KOPT-K1 (cell line): ENCODE results near the gene DIS3L2.

Source experiments
- H3K27ac ChIP-seq: fragments of 200-600 bp; sonication (generic); 2 replicates; pipeline ENCODE4 v1.5.1; 2016; ENCODE audit warnings: antibody characterized with exemption, mild to moderate bottlenecking, low read depth, low read length; ENCODE audit not compliant: poor library complexity, severe bottlenecking
- H3K36me3 ChIP-seq: fragments of 200-600 bp; sonication (generic); 2 replicates; pipeline ENCODE4 v1.5.1; 2017; ENCODE audit warnings: antibody characterized with exemption, mild to moderate bottlenecking, low read length, moderate library complexity; ENCODE audit not compliant: insufficient read depth
- H3K9me3 ChIP-seq: fragments of 200-600 bp; sonication (generic); 2 replicates; pipeline ENCODE4 v1.5.1; 2017; ENCODE audit warnings: antibody characterized with exemption, low read length, mild to moderate bottlenecking; ENCODE audit not compliant: insufficient read depth, poor library complexity, severe bottlenecking

DIS3L2 gene

GRCh38 chr2:232203936-232204335 lies 242.4 kb downstream of the DIS3L2 start:
- no peak overlapping the region for H3K27ac ChIP-seq
- H3K36me3 ChIP-seq: no peaks in the 10 kb centered on the region; the same call in 1 of the 2 replicates

DNA sequence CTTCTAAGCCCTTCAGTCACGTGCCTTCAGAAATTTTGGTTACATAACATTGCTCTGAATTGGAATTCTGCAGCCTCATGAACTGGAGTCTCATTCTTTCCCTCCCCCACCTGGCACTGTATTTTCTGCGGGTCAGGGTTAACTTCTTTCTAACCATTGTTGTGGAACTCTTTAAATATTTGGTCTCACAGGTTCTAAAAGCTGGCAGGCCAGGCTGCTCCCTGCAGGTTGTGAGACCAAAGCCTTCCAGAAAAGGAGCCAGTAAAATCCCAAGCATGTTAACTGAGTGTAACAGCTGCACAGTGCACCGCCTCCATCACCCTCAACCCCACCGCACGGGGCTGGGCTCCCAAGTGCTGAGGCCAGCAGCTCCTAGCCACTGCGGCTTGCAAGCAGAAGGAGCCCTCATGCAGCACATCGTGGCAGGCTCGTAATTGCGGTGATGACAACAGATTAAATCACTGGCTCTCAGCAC lies 243.0 kb downstream of the DIS3L2 start:
- H3K9me3 ChIP-seq: no peaks in the 10 kb centered on the region
- no peaks in the 10 kb centered on the region for H3K36me3 ChIP-seq
- no peak overlapping the region for H3K27ac ChIP-seq

More at GRCh38 chr2:232203936-232204335, 242.4 kb downstream of the DIS3L2 start:
- no peaks in the 10 kb centered on the region for H3K9me3 ChIP-seq

GRCh38 chr2:232207174-232207573 lies 245.7 kb downstream of the DIS3L2 start:
- no peaks in the 10 kb centered on the region for H3K9me3 ChIP-seq
- H3K36me3 ChIP-seq: peaks cover 15% of the 10 kb centered on the region; the same call in 1 of the 2 replicates
- H3K27ac ChIP-seq: no peak overlapping the region

DNA sequence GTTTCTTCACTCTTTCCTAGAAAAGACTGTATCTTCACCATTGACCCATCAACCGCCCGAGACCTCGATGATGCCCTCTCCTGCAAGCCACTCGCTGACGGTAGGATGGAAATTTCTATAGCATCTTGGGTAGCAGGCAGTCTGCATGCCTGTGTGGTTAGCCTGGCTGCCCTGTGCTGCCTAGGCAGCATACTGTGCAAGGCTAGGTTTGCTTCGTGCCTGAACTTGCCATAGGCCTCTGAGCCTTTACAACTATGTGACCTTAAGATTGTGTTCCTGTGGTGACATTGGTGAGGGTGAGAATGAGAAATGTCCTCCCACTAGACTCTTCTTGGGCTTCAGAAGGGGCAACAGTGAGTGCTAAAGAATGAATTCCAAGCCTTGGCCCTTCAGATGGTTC lies 248.8 kb downstream of the DIS3L2 start:
- Histone ChIP-seq H3K9me3 (no peaks in the 10 kb centered on the region), H3K36me3 (peaks cover 15% of the 10 kb centered on the region; the same call in 1 of the 2 replicates), H3K27ac (no peak overlapping the region)

GRCh38 chr2:232211743-232212686 lies 250.5 kb downstream of the DIS3L2 start:
- peaks cover 15% of the 10 kb centered on the region; the same call in 1 of the 2 replicates for H3K36me3 ChIP-seq
- H3K9me3 ChIP-seq: no peaks in the 10 kb centered on the region
- H3K27ac ChIP-seq: no peak overlapping the region

DNA sequence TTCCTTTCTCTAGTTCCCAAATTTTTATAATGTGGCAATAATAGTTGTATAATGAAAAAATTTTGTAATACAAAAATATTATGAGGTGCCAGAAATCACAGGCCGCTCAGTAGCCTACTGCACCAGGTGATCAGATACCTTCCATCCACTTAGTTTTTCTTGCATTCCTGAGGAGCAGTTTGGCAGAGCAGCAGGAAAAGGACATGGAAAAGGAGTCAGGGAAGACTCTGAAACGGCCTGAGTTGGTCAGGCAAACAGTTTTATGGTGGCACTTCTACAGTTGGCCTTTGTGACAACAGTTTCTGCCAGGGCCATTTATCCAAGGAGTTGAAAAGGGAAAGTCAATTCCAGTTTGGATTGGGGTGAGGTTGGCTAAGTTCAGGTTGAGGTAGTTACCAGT lies 251.7 kb downstream of the DIS3L2 start:
- Histone ChIP-seq H3K36me3 (peaks cover 15% of the 10 kb centered on the region; the same call in 1 of the 2 replicates), H3K9me3 (no peaks in the 10 kb centered on the region), H3K27ac (no peak overlapping the region)

GRCh38 chr2:232214053-232214452 lies 252.5 kb downstream of the DIS3L2 start:
- H3K9me3 ChIP-seq: no peaks in the 10 kb centered on the region
- no peak overlapping the region for H3K27ac ChIP-seq
- peaks cover 15% of the 10 kb centered on the region; the same call in 1 of the 2 replicates for H3K36me3 ChIP-seq

GRCh38 chr2:232216028-232216427 lies 254.5 kb downstream of the DIS3L2 start:
- Histone ChIP-seq H3K36me3 (0 out of 2 replicates have a peak, but pooled peaks cover 3% of the 10 kb centered on the region), H3K27ac (no peak overlapping the region), H3K9me3 (no peaks in the 10 kb centered on the region)

DNA sequence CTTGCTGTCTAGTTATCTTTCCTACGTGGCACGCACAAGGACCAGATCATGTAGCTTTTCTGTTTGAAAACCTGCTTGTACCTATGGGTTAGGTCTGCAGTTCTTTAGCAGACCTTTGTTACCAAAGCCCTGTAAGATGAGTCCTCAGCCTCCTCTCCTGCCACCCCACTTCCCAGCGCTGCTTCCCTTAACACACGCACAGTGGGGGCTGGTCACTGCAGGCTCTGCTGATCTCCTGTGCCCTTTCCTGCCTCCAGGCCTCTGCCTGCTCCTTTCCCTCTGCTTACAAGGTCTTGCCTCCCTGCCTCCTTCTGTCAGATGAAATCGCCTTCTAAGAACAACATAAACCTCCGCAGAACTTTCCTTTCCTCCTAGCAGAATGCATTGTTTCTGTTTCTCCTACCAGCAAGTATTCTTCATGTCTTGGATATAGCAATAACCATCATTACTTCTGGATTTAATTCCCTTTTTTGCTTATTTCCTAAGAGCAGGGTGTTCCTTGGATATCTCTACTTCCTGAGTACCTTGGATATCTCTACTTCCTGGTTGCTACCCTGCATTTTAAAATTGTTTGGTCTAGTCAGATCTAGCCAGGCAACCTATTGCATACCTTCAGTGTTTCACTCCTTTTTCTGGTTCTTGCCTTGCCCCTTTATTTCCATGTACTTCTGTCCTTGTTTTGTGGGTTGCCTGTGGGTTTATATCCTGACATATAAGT lies 257.4 kb downstream of the DIS3L2 start:
- H3K36me3 ChIP-seq: no peaks in the 10 kb centered on the region
- no peaks in the 10 kb centered on the region for H3K9me3 ChIP-seq
- H3K27ac ChIP-seq: peak overlapping the region; percentile 53

- peak overlapping the region; percentile 53 for H3K27ac ChIP-seq
- no peaks in the 10 kb centered on the region for H3K36me3 ChIP-seq
- no peaks in the 10 kb centered on the region for H3K9me3 ChIP-seq
Measured at GRCh38 chr2:232219496-232219870, 258.0 kb downstream of the DIS3L2 start.

DNA sequence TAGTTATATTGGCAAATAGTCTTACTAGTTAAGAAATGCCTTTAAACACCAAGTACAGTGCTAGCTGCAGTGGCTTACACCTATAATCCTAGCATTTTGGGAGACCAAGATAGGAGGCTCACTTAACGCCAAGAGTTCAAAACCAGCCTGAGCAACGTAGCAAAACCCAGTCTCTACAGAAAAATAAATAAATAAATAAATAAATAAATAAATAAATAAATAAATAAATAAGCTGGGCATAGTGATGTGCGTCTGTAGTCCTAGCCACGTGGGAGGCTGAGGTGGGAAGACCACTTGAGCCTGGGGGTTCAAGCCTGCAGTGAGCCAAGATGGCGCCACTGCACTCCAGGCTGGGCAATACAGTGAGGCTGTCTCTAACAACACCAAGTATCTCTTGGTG lies 258.4 kb downstream of the DIS3L2 start:
- H3K36me3 ChIP-seq: no peaks in the 10 kb centered on the region
- H3K9me3 ChIP-seq: no peaks in the 10 kb centered on the region
- H3K27ac ChIP-seq: peak overlapping the region; percentile 53

DNA sequence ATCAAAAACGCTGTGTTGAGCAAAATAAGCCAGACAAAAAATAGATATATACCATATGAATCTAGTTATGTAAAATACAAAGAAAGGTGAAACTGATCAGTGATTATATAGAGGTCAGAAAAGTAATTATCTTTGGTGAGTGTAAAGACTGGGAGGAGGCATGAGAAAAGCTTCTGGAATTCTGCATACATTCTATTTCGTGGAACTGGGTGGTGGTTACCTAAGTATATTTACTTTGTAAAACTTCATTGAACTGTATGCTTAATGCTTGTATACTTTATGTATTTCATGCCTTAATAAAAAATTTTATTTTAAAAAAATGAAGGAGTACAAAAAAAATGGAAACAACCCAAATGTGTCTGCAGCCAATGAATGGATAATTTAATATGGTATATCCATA lies 263.9 kb downstream of the DIS3L2 start:
- H3K27ac ChIP-seq: no peak overlapping the region
- H3K36me3 ChIP-seq: no peaks in the 10 kb centered on the region
- no peaks in the 10 kb centered on the region for H3K9me3 ChIP-seq

DNA sequence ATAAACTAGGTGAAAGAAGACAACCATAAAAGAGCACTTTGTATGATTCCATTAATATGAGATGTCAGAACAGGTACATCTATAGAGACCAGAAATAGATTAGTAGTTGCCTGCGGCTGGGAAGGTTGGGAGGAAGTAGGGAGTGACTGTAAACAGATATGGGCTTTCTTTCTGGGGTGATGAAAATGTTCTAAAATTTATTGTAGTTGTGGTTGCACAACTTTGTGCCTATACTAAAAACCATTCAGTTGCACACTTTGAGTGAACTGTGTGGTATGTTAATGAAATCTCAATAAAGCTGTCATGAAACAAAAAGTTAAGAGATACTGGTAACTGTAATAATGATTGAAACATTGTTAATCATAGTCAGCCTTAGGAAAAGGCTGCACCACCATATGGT lies 264.4 kb downstream of the DIS3L2 start:
- H3K9me3 ChIP-seq: no peaks in the 10 kb centered on the region
- no peak overlapping the region for H3K27ac ChIP-seq
- no peaks in the 10 kb centered on the region for H3K36me3 ChIP-seq

GRCh38 chr2:232228332-232228731 lies 266.8 kb downstream of the DIS3L2 start:
- no peaks in the 10 kb centered on the region for H3K36me3 ChIP-seq
- H3K27ac ChIP-seq: no peak overlapping the region
- H3K9me3 ChIP-seq: no peaks in the 10 kb centered on the region
